ENCODE data around the gene MCM8. TPM values are rescaled to one million over a fixed set of nuclear protein-coding genes. Genes with fewer than 3 reads are reported as not detected.

Gene MCM8
- total RNA-seq, 2 experiments from 2014 or later: 43.7 to 58.2 TPM

DNA sequence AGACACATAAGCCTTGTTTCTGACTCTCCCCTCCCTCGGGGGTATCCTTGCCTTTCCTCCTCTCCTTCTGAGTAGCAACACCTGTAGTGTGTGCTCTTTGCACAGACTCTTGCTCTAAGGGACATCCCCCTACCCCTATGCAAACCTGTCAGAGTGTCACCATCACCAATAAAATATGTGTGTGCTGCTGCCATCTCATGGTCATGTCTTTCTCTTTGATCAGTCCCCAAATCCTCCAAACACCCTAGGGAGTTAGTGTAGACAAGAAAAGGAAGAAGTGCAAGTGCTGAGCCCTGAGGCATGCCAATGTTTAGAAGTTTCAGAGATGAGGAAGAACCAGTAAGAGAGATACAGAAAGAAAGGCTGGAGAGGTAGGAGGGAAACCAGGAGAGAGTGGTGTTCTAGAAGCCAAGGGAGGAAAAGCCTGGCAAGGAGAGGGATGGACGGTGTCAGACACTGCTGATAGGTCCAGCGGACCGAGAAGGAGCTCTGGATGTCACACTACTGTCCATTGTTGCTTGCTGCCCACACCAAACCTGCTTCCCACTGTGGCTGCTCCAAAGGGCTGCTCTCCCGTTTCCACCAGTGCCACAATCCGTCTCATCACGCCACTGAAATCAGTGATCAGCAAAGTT, 16.5 kb upstream of the MCM8 start:
- ChIA-PET POLR2A (no interaction called here), CTCF (ENCODE audit: unreplicated experiment) (interaction anchor here (0.6 to 2.1 kb wide), 4 partner anchors 132 to 405 kb away, joined by 3 to 6 read pairs (median 4); no protein-coding TSS in a partner anchor)
- Histone ChIP-seq H3K4me3 (ENCODE audit: low read depth, low read length, poor library complexity, severe bottlenecking) (no peak overlapping the region), H3K9me2 (ENCODE audit: insufficient read depth, low read length) (no peaks in the 10 kb centered on the region), H4K20me1 (ENCODE audit: insufficient read depth, low read length) (no peaks in the 10 kb centered on the region), H2AFZ (ENCODE audit: low read length) (0 out of 2 replicates have a peak overlapping the region, but pooled peaks have one; percentile 33), H3K36me3 (ENCODE audit: insufficient read depth, low read length) (peaks cover 18% of the 10 kb centered on the region), H3K79me2 (ENCODE audit: insufficient read depth, low read depth, low read length) (no peaks in the 10 kb centered on the region), H3K27ac (ENCODE audit: low read depth, low read length, poor library complexity, severe bottlenecking) (no peak overlapping the region), H3K9me3 (ENCODE audit: low read length) (no peaks in the 10 kb centered on the region), H3K4me2 (ENCODE audit: low read length) (peak overlapping the region; percentile 30; the same call in 1 of the 2 replicates), H3K4me1 (ENCODE audit: insufficient read depth, low read length, poor library complexity, severe bottlenecking) (peaks cover 8% of the 10 kb centered on the region)
- no TSS peak for BruUV-seq (replicated peaks)
- peak; percentile 84 for DNase-seq (ENCODE audit: low spot score)
- intact Hi-C loops (cut with micrococcal nuclease; ENCODE audit: unreplicated experiment): loop anchor here (1.0 to 5.0 kb wide), 4 partner anchors 143 to 405 kb away; no protein-coding TSS in a partner anchor
- no peak for TF ChIP-seq EZH2phosphoT487 (IDR thresholded peaks at IDR 0.05; ENCODE audit: borderline replicate concordance, low read depth, low read length)
- TF ChIP-seq, protein P1, sequence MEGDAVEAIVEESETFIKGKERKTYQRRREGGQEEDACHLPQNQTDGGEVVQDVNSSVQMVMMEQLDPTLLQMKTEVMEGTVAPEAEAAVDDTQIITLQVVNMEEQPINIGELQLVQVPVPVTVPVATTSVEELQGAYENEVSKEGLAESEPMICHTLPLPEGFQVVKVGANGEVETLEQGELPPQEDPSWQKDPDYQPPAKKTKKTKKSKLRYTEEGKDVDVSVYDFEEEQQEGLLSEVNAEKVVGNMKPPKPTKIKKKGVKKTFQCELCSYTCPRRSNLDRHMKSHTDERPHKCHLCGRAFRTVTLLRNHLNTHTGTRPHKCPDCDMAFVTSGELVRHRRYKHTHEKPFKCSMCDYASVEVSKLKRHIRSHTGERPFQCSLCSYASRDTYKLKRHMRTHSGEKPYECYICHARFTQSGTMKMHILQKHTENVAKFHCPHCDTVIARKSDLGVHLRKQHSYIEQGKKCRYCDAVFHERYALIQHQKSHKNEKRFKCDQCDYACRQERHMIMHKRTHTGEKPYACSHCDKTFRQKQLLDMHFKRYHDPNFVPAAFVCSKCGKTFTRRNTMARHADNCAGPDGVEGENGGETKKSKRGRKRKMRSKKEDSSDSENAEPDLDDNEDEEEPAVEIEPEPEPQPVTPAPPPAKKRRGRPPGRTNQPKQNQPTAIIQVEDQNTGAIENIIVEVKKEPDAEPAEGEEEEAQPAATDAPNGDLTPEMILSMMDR (conservative IDR thresholded peaks at IDR 0.05; ENCODE audit: low read length): peak; percentile 83

DNA sequence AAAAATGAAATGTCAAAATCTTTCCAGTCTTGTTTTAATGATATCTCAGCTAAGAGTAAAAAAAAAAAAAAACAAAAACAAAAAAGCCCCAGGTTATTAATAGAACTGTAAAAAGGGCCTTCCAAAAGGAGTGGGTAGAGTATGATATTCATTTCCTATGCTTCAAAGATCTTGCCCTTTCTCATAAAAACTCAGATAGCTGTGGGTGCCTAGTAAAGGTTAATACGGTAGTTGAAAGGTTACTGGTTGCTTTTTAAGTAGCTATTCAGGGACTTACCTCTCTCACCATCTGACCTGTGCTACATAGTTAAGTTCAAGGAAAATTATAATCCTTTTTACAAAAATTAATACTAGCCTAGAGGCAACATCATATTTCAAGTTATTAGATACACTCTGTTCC, 15.1 kb upstream of the MCM8 start:
- H3K79me2 ChIP-seq (ENCODE audit: insufficient read depth, low read depth, low read length): no peaks in the 10 kb centered on the region
- no peak overlapping the region for H3K27ac ChIP-seq (ENCODE audit: low read depth, low read length, poor library complexity, severe bottlenecking)
- H3K9me3 ChIP-seq (ENCODE audit: low read length): no peaks in the 10 kb centered on the region
- no peaks in the 10 kb centered on the region for H3K9me2 ChIP-seq (ENCODE audit: insufficient read depth, low read length)
- BruUV-seq (replicated peaks): no TSS peak
- no peak for DNase-seq (ENCODE audit: low spot score)
- H2AFZ ChIP-seq (ENCODE audit: low read length): no peak overlapping the region
- no peak overlapping the region for H3K4me2 ChIP-seq (ENCODE audit: low read length)
- peaks cover 33% of the 10 kb centered on the region for H3K36me3 ChIP-seq (ENCODE audit: insufficient read depth, low read length)
- TF ChIP-seq, protein P1 (conservative IDR thresholded peaks at IDR 0.05; ENCODE audit: low read length): no peak
- no peak for TF ChIP-seq EZH2phosphoT487 (IDR thresholded peaks at IDR 0.05; ENCODE audit: borderline replicate concordance, low read depth, low read length)
- no peaks in the 10 kb centered on the region for H4K20me1 ChIP-seq (ENCODE audit: insufficient read depth, low read length)
- CTCF ChIA-PET (ENCODE audit: unreplicated experiment): no interaction called here
- H3K4me1 ChIP-seq (ENCODE audit: insufficient read depth, low read length, poor library complexity, severe bottlenecking): peaks cover 8% of the 10 kb centered on the region
- H3K4me3 ChIP-seq (ENCODE audit: low read depth, low read length, poor library complexity, severe bottlenecking): no peak overlapping the region
- POLR2A ChIA-PET: interaction anchor here (0.7 to 1.5 kb wide), 3 partner anchors 16 to 102 kb away, joined by 3 to 4 read pairs (median 3); no protein-coding TSS in a partner anchor
- intact Hi-C loops (cut with micrococcal nuclease; ENCODE audit: unreplicated experiment): no loop called here

DNA sequence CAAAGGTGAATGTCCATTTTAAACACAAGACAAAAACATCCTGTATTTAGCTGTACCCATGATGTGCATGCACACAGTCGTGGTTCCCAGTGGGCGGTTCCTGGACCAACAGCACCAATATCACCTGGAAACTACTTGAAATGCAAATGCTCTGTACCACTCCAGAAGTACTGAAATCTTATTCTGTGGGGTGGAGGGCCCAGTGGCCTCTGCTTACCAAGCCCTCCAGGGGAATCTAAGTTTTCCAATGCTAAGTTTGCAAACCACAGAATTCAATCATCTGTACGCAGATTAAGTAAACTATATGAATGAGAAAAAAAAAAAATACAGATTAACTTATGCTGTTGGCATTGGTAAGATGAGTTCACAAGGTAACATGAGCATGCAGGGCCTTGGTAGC, 14.2 kb upstream of the MCM8 start:
- peaks cover 8% of the 10 kb centered on the region for H3K4me1 ChIP-seq (ENCODE audit: insufficient read depth, low read length, poor library complexity, severe bottlenecking)
- CTCF ChIA-PET (ENCODE audit: unreplicated experiment): no interaction called here
- H3K4me3 ChIP-seq (ENCODE audit: low read depth, low read length, poor library complexity, severe bottlenecking): no peak overlapping the region
- H4K20me1 ChIP-seq (ENCODE audit: insufficient read depth, low read length): no peaks in the 10 kb centered on the region
- H2AFZ ChIP-seq (ENCODE audit: low read length): no peak overlapping the region
- TF ChIP-seq, protein P1 (conservative IDR thresholded peaks at IDR 0.05; ENCODE audit: low read length): no peak
- no peak for TF ChIP-seq EZH2phosphoT487 (IDR thresholded peaks at IDR 0.05; ENCODE audit: borderline replicate concordance, low read depth, low read length)
- DNase-seq (ENCODE audit: low spot score): no peak
- no peaks in the 10 kb centered on the region for H3K9me3 ChIP-seq (ENCODE audit: low read length)
- H3K27ac ChIP-seq (ENCODE audit: low read depth, low read length, poor library complexity, severe bottlenecking): no peak overlapping the region
- H3K36me3 ChIP-seq (ENCODE audit: insufficient read depth, low read length): peaks cover 42% of the 10 kb centered on the region
- POLR2A ChIA-PET: interaction anchor here (1.5 kb wide), 1 partner anchor 15 kb away, joined by 3 read pairs; no protein-coding TSS in a partner anchor
- intact Hi-C loops (cut with micrococcal nuclease; ENCODE audit: unreplicated experiment): no loop called here
- no peaks in the 10 kb centered on the region for H3K9me2 ChIP-seq (ENCODE audit: insufficient read depth, low read length)
- no TSS peak for BruUV-seq (replicated peaks)
- no peaks in the 10 kb centered on the region for H3K79me2 ChIP-seq (ENCODE audit: insufficient read depth, low read depth, low read length)
- H3K4me2 ChIP-seq (ENCODE audit: low read length): no peak overlapping the region

All from OCI-LY7 (cell line).